ENCODE data around the gene RASGEF1B.

GRCh38 chr4:81486502-81486901 is 14.8 kb upstream of the RASGEF1B start:
- no peak for TF ChIP-seq CTCF (IDR thresholded peaks at IDR 0.05)
- TF ChIP-seq POLR2A (IDR thresholded peaks at IDR 0.05) = no peak
